HCT116 (cell line): ENCODE measurements around the gene ZNF169.

ENCODE experiments used
- CTCF ChIP-seq, 3 experiments: fragments of 200-600 bp in 1 of 3; sonication (generic) in 1 of 3; IDR thresholded peaks in 2 of 3; conservative IDR thresholded peaks in 1 of 3; 2 replicates each; pipeline ENCODE4 v1.5.1; 2012 to 2017; ENCODE audit warnings: low read depth in 2 of 3, low read length in 2 of 3, antibody characterized with exemption in 1 of 3, borderline replicate concordance in 1 of 3, control low read depth in 1 of 3, mild to moderate bottlenecking in 1 of 3, mixed read lengths in 1 of 3, mixed run types in 1 of 3, moderate library complexity in 1 of 3; ENCODE audit not compliant: insufficient read depth in 1 of 3
- SP1 ChIP-seq: IDR thresholded peaks from 2 replicates; pipeline ENCODE4 v1.6.1; 2012; ENCODE audit warnings: low read depth

- TF ChIP-seq SP1 (no peak), CTCF (IDR thresholded peaks at IDR 0.05 in 2 of 3, conservative IDR thresholded peaks at IDR 0.05 in 1 of 3; ENCODE audit: borderline replicate concordance in 1 of 3, insufficient read depth in 1 of 3, low read depth in 2 of 3, low read length in 2 of 3) (no peak)
Measured at GRCh38 chr9:94222870-94223269, 36.2 kb upstream of the ZNF169 start.
